Measurements from ENCODE around the gene WDR59. TPM values are rescaled to one million over a fixed set of nuclear protein-coding genes. Genes with fewer than 3 reads are reported as not detected.

Gene WDR59
- total and polyA plus RNA-seq, 2 donors (not counting 1 experiment from before 2014, with no cell fraction given) = 52.6 to 127 TPM

DNA sequence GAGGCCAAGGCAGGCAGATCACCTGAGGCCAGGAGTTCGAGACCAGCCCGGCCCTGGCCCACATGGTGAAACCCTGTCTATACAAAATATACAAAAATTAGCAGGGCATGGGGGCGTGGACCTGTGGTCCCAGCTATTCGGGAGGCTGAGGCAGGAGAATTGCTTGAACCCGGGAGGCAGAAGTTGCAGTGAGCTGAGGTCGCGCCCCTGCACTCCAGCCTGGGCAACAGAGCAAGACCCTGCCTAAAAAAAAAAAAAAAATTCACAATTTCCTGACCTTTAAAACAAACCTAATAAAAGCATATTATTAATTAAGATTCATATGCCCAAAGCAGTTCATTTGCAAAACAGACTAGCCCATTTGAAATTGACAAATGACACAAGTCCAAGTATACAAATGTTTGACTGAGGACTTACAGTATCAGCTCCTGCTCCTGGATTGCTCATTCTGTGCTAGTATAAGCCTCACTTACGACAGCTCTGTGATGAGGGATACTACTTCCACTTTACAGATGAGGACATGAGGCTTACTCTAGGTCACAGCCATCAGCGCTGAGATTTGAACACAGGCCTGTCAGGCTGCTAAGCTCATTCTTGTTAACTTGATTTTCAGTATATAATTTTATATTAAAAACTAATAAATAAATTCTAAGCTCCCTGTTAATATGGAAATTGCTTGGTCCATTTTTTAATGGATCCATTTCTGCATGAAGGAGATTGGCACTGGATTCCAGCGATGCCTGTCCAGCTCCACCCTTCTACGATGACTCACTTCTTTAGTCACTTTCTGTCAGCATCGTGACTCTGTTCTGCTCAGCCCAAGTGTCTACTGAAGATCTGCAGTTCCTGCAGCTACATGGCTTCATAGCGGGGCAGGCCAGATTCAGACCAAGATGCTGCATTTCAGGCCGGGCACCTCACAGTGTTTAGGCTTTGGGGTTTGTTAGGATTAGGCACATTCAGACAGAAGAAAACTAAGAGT is 88.2 kb downstream of the WDR59 start:
- no peaks in the 10 kb centered on the region for H3K9me3 Mint-ChIP-seq (ENCODE audit: insufficient read depth)
- no peaks in the 10 kb centered on the region for H4K20me1 ChIP-seq (ENCODE audit: control insufficient read depth, insufficient read depth, low read length, poor library complexity, severe bottlenecking)
- no peaks in the 10 kb centered on the region for H3K27me3 ChIP-seq (replicated peaks in 1 of 4; ENCODE audit: control extremely low read depth in 1 of 4, control insufficient read depth in 3 of 4, insufficient read depth in 4 of 4, low read length in 3 of 4)
- H3K79me2 ChIP-seq (ENCODE audit: control insufficient read depth, insufficient read depth, low read length) = no peaks in the 10 kb centered on the region
- H3K27me3 Mint-ChIP-seq = no peaks in the 10 kb centered on the region
- no peaks in the 10 kb centered on the region for H3K4me1 ChIP-seq (ENCODE audit: control insufficient read depth in 2 of 2, insufficient read depth in 2 of 2, low read length in 2 of 2)
- H3K4me1 Mint-ChIP-seq = no peaks in the 10 kb centered on the region
- ChIA-PET POLR2A (no interaction called here), CTCF (interaction anchor here (1.4 kb wide), 1 partner anchor 215 kb away, joined by 4 read pairs; no protein-coding TSS in a partner anchor)
- peaks cover 13 to 52% of the 10 kb centered on the region in 2 experiments for H3K36me3 ChIP-seq (replicated peaks in 1 of 2; ENCODE audit: control extremely low read depth in 1 of 2, control insufficient read depth in 1 of 2, extremely low read depth in 1 of 2, insufficient read depth in 2 of 2, low read length in 1 of 2)
- TF ChIP-seq, protein P1, sequence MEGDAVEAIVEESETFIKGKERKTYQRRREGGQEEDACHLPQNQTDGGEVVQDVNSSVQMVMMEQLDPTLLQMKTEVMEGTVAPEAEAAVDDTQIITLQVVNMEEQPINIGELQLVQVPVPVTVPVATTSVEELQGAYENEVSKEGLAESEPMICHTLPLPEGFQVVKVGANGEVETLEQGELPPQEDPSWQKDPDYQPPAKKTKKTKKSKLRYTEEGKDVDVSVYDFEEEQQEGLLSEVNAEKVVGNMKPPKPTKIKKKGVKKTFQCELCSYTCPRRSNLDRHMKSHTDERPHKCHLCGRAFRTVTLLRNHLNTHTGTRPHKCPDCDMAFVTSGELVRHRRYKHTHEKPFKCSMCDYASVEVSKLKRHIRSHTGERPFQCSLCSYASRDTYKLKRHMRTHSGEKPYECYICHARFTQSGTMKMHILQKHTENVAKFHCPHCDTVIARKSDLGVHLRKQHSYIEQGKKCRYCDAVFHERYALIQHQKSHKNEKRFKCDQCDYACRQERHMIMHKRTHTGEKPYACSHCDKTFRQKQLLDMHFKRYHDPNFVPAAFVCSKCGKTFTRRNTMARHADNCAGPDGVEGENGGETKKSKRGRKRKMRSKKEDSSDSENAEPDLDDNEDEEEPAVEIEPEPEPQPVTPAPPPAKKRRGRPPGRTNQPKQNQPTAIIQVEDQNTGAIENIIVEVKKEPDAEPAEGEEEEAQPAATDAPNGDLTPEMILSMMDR (IDR thresholded peaks at IDR 0.05) = no peak
- no peak for TF ChIP-seq EZH2 (IDR thresholded peaks at IDR 0.05; ENCODE audit: borderline replicate concordance, insufficient read depth, low read depth, low read length, poor library complexity, severe bottlenecking)
- DNase-seq (no peak), ATAC-seq (ENCODE audit: low read depth) (no peak)
- H3K27ac Mint-ChIP-seq = no peak overlapping the region
- no peak overlapping the region for H3K4me3 Mint-ChIP-seq
- H3K4me3 ChIP-seq (ENCODE audit: control extremely low read depth in 1 of 5, extremely low read depth in 1 of 5, insufficient read depth in 1 of 5, low read depth in 2 of 5, low read length in 4 of 5) = no peak overlapping the region
- H2AFZ ChIP-seq (ENCODE audit: insufficient read depth, low read depth, low read length, poor library complexity, severe bottlenecking) = no peak overlapping the region
- no peak overlapping the region for H3K9ac ChIP-seq (ENCODE audit: low read length)
- intact Hi-C loops (cut with micrococcal nuclease) = no loop called here
- WGBS (ENCODE audit: insufficient coverage) = 99% methylated on average over 10 of the region's 14 CpGs
- H3K4me2 ChIP-seq (replicated peaks; ENCODE audit: low read depth, low read length, poor library complexity, severe bottlenecking) = no peak overlapping the region
- no peak overlapping the region for H3K27ac ChIP-seq (ENCODE audit: low read length in 2 of 2)
- H3K9me3 ChIP-seq (ENCODE audit: control extremely low read depth in 1 of 3, control insufficient read depth in 2 of 3, insufficient read depth in 1 of 3, low read length in 2 of 3) = no peaks in the 10 kb centered on the region

DNA sequence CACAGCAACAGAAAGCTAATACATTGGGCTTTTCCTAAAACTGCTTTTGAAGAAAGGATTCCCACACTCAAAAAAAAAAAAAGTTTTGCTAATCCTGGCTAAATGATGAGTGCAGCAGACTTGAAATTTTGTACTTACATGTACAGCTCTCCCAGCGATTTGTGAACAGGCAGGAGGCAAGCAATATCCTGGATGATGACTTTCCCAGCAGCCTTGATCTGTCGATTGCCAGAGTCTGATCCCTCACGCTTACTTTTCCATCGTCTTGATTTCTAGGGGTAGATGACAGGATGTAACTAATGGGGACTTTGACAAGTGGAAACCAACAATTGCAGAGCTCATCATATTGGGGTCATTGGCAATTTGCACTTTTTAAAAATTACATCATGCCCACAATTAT is 91.4 kb downstream of the WDR59 start:
- Histone ChIP-seq H3K9me3 (ENCODE audit: control extremely low read depth in 1 of 3, control insufficient read depth in 2 of 3, insufficient read depth in 1 of 3, low read length in 2 of 3) (no peaks in the 10 kb centered on the region), H3K36me3 (replicated peaks in 1 of 2; ENCODE audit: control extremely low read depth in 1 of 2, control insufficient read depth in 1 of 2, extremely low read depth in 1 of 2, insufficient read depth in 2 of 2, low read length in 1 of 2) (peaks cover 8 to 51% of the 10 kb centered on the region in 2 experiments), H3K4me1 (ENCODE audit: control insufficient read depth in 2 of 2, insufficient read depth in 2 of 2, low read length in 2 of 2) (no peaks in the 10 kb centered on the region), H3K4me3 (ENCODE audit: control extremely low read depth in 1 of 5, extremely low read depth in 1 of 5, insufficient read depth in 1 of 5, low read depth in 2 of 5, low read length in 4 of 5) (no peak overlapping the region), H3K4me2 (replicated peaks; ENCODE audit: low read depth, low read length, poor library complexity, severe bottlenecking) (no peak overlapping the region), H2AFZ (ENCODE audit: insufficient read depth, low read depth, low read length, poor library complexity, severe bottlenecking) (no peak overlapping the region), H4K20me1 (ENCODE audit: control insufficient read depth, insufficient read depth, low read length, poor library complexity, severe bottlenecking) (no peaks in the 10 kb centered on the region), H3K9ac (ENCODE audit: low read length) (no peak overlapping the region), H3K27ac (ENCODE audit: low read length in 2 of 2) (no peak overlapping the region), H3K27me3 (replicated peaks in 1 of 4; ENCODE audit: control extremely low read depth in 1 of 4, control insufficient read depth in 3 of 4, insufficient read depth in 4 of 4, low read length in 3 of 4) (no peaks in the 10 kb centered on the region), H3K79me2 (ENCODE audit: control insufficient read depth, insufficient read depth, low read length) (no peaks in the 10 kb centered on the region)
- Mint-ChIP-seq H3K4me3 (no peak overlapping the region), H3K4me1 (no peaks in the 10 kb centered on the region), H3K9me3 (ENCODE audit: insufficient read depth) (no peaks in the 10 kb centered on the region), H3K27me3 (no peaks in the 10 kb centered on the region), H3K27ac (no peak overlapping the region)
- ChIA-PET POLR2A (no interaction called here), CTCF (interaction anchor here (1.3 to 1.7 kb wide), 2 partner anchors 31 to 32 kb away, joined by 4 read pairs; no protein-coding TSS in a partner anchor)
- TF ChIP-seq, protein P1 (IDR thresholded peaks at IDR 0.05) = no peak
- no peak for TF ChIP-seq EZH2 (IDR thresholded peaks at IDR 0.05; ENCODE audit: borderline replicate concordance, insufficient read depth, low read depth, low read length, poor library complexity, severe bottlenecking)
- intact Hi-C loops (cut with micrococcal nuclease) = no loop called here
- WGBS (ENCODE audit: insufficient coverage) = 100% methylated on average over 1 of the region's 4 CpGs
- DNase-seq (no peak), ATAC-seq (ENCODE audit: low read depth) (no peak)
